HG02943 (cell line): ENCODE results near the gene GET3.
"Not testable (repeated sequence)": the region's sequence is repeated elsewhere in the genome, so short reads cannot be mapped to it uniquely, and the experiment has no call there.

Experiments used
- ATAC-seq: cut with Tn5 transposase; IDR thresholded peaks from one replicate; pipeline ENCODE4 v1.9.1; 2021; ENCODE audit warnings: mild to moderate bottlenecking, low read depth, moderate library complexity; ENCODE audit not compliant: unreplicated experiment

GET3 gene

DNA sequence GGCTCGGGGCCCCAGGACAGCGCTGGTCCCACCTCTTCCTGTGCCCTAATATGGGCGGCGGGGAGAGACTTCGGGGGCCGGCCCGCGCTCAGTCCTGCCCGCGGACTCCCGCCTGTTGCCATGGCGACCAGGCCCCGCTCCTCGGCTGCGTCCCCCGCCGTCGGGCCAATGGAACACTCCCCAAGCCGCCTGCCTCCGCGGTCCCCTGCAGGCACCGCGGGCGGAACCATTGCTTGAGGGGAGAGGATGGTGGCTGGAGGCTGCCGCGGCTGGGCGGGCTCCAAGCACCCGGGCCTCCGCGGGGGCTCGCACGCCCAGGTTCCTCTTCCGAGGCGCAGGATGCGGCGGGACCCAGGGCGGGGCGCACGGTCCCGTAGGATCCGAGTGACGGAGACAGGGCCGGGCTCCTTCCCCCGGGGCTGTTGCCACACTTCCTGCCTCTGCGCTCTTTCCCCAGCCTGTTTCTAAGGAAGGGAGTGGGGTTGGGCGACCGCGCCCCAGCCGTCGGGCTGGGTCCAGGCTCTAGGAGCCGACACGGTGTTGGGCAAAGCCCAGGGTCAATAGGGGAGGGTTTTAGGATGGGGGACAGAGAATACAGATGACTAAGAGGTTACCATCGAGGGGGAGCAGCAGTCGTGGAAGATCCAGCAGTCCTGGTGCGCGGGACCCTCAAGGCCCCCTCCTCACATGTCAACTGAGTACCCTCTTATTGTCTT is 52.8 kb downstream of the GET3 start:
- peak; percentile 32 for ATAC-seq

GRCh38 chr19:12790628-12791344 is 53.5 kb downstream of the GET3 start:
- no peak for ATAC-seq

DNA sequence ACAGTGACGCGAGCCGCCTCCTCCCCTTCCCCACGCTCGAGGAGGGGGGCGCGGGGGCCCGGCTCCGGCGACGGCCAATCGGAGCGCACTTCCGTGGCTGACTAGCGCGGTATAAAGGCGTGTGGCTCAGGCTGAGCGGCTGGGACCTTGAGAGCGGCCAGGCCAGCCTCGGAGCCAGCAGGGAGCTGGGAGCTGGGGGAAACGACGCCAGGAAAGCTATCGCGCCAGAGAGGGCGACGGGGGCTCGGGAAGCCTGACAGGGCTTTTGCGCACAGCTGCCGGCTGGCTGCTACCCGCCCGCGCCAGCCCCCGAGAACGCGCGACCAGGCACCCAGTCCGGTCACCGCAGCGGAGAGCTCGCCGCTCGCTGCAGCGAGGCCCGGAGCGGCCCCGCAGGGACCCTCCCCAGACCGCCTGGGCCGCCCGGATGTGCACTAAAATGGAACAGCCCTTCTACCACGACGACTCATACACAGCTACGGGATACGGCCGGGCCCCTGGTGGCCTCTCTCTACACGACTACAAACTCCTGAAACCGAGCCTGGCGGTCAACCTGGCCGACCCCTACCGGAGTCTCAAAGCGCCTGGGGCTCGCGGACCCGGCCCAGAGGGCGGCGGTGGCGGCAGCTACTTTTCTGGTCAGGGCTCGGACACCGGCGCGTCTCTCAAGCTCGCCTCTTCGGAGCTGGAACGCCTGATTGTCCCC is 54.2 kb downstream of the GET3 start, which contains the start of gene JUNB:
Gene JUNB, plus strand, starts transcription at position 142 of the 706 bp plus-strand sequence. Its CDS starts 286 bp downstream, at position 428.
- ATAC-seq = no peak

DNA sequence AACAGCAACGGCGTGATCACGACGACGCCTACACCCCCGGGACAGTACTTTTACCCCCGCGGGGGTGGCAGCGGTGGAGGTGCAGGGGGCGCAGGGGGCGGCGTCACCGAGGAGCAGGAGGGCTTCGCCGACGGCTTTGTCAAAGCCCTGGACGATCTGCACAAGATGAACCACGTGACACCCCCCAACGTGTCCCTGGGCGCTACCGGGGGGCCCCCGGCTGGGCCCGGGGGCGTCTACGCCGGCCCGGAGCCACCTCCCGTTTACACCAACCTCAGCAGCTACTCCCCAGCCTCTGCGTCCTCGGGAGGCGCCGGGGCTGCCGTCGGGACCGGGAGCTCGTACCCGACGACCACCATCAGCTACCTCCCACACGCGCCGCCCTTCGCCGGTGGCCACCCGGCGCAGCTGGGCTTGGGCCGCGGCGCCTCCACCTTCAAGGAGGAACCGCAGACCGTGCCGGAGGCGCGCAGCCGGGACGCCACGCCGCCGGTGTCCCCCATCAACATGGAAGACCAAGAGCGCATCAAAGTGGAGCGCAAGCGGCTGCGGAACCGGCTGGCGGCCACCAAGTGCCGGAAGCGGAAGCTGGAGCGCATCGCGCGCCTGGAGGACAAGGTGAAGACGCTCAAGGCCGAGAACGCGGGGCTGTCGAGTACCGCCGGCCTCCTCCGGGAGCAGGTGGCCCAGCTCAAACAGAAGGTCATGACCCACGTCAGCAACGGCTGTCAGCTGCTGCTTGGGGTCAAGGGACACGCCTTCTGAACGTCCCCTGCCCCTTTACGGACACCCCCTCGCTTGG is 55.0 kb downstream of the GET3 start:
- ATAC-seq = no peak

DNA sequence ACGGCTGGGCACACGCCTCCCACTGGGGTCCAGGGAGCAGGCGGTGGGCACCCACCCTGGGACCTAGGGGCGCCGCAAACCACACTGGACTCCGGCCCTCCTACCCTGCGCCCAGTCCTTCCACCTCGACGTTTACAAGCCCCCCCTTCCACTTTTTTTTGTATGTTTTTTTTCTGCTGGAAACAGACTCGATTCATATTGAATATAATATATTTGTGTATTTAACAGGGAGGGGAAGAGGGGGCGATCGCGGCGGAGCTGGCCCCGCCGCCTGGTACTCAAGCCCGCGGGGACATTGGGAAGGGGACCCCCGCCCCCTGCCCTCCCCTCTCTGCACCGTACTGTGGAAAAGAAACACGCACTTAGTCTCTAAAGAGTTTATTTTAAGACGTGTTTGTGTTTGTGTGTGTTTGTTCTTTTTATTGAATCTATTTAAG is 55.6 kb downstream of the GET3 start:
- ATAC-seq = no peak

DNA sequence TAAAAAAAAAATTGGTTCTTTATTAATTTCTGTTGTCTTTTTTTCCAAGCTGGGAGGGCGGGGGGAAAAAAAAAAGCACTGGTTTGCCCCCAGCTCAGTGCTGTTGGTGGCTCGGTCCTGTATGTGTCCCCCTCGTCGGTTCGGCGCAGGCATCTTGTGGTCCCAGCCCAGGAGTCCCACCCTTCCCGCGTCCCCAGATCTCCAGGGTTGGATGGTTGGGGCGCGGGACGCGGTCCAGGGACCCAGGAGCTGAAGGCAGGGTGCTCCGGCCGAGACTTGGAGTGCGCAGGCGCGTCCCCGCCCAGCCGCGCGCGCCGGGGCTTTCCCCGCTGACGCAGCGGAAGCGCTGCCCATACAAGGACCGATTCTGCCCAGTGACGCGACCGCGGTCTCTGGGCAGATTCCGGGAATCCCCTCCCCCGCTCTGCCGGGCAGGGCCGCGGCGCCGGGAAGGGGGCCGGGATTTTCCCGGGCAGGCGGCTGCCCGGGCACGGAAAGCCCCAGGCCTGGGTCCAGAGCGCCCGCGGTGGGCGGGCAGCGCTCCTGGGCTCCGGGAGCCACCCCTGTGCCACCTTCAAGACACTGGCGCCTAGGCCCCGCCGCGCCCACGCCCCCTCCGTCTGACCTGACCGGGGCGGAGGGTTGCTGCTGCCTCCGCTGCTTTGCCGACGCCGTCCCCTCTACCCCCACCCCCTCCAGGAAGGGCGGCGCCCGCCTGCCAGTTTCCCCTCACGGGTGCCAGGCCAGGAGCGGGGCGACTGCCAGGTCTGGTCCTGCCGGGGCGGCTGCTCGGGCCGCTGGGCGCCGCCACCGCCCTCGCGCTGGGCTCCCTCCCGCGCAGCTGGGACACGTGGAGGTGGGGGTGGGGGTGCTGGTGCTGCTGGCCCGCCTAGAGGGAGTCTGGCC is 56.2 kb downstream of the GET3 start:
- ATAC-seq = no peak

DNA sequence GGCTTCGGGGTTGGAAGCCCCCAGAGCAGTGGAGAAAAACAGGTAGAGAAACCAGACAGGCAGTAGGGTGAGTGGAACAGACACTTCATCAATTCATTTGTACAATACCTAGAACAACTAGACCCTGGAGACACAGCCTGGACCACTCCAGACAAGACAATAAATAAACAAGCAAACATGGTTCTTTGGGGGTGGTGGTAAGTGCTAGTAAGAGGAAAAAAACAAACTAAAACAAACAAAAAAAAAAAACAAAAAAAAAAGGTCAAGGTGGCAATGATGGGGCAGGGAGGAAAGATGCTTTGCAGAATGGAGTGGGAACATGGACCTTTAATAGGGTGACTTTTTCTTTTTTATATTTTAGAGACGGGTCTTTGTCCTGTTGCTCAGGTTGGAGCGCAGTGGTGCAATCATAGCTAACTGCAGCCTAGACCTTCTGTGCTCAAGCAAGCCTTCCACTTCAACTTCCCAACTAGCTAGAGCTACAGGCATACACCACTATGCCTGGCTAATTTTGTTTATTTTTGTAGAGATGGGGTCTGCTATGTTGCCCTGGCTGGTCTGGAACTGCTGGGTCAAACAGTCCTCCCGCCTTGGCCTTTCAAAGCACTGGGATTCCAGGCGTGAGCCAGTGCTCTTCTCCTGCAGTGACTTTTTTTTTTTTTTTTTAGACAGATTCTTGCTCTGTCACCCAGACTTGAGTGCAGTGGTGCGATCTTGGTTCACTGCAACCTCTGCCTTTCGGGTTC is 57.1 kb downstream of the GET3 start:
- ATAC-seq = no peak

- no peak for ATAC-seq
These were observed 57.7 kb downstream of the GET3 start for GRCh38 chr19:12794971-12795381.

DNA sequence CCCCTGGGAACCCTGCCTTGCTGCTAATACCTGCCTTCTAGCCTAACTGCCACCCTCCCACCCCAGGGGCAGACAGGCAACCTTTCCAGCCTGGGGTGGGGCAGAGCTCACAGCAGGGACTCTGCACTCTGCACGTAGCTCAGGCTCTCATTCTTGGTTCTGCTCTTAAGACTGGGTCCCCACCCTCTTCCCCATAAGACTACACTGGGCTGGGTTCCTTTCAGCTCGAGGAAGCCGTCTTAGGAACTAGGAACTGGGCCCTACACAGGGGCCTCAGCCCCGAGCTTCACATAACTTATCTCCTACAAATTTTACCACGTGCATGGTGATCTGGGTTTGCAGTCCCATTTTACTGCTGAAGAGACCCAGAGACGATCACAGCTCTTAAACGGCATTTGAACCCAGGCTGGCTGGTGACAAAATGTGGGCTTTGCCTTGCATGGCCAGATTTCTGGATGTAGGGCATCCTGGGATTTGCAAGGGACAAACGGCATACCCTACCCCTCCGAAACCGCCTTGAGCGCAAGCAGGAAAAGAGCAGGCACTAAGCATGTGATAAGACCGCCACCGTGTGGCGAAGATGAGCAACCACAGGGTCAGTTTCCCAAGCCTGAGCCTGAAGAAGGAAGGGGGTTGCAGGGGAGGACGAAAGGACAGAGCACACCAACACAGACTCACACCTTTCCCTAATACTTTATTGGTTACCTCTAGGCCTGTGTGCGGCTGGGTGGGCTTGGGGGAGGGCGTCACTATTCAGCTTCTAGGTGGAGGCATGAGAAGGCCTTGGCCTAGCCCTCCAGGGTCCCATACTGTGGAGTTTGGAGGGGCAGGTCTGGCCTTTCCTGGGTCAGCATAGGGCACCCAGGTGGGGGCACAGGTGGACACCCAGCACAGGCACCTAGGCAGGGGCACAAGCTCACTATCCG is 59.1 kb downstream of the GET3 start:
- no peak for ATAC-seq

DNA sequence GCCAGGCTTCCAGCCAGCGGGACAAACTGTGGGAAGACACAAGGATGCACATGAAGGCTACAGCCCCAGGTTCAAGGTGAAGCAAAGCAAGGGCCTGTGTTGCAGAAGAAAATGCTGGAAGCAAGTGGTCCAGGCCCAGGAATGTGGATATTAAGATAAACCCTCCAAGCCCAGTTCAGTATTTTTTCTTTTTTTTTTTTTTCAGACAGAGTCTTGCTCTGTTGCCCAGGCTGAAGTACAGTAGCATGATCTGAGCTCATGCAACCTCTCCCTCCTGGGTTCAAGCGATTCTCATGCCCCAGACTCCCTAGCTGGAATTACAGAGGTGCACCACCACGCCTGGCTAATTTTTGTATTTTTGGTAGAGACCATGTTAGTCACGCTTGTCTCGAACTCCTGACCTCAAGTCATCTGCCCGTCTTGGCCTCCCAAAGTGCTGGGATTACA is 59.9 kb downstream of the GET3 start:
- no peak for ATAC-seq

DNA sequence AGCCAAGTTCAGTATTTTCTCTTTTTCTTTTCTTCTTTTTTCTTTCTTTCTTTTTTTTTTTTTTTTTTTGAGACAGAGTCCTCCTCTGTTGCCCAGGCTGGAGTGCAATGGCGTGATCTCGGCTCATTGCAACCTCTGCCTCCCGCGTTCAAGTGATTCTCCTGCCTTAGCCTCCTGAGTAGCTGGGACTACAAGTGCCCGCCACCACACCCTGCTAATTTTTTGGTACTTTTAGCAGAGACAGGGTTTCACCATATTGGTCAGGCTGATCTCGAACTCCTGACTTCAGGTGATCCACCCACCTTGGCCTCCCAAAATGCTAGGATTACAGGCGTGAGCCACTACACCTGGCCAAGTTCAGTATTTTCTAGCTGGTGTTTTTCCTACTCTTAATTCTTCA is 60.3 kb downstream of the GET3 start:
- not testable (repeated sequence) for ATAC-seq
